Left renal pelvis (tissue), 4 donors: ENCODE results near the gene TBC1D21. TPM values are rescaled to one million over a fixed set of nuclear protein-coding genes. Genes with fewer than 3 reads are reported as not detected.
A peak's percentile ranks its signal among the peaks of the same experiment; 100 is the strongest.

Experiments used
- DNase-seq, 4 donors: peaks; one replicate each; pipeline ENCODE4 v3.0.0-alpha.2; 2013; ENCODE audit warnings: low read depth in 4 of 4, low spot score in 3 of 4
- polyA plus RNA-seq, 4 donors: library from polyadenylated mRNA; unstranded; fragments of 120-200 nt; gene quantifications; one replicate each; pipeline ENCODE4 v1.2.1, GENCODE V29; 2013; ENCODE audit not compliant: insufficient read length in 4 of 4

Gene TBC1D21, protein sequence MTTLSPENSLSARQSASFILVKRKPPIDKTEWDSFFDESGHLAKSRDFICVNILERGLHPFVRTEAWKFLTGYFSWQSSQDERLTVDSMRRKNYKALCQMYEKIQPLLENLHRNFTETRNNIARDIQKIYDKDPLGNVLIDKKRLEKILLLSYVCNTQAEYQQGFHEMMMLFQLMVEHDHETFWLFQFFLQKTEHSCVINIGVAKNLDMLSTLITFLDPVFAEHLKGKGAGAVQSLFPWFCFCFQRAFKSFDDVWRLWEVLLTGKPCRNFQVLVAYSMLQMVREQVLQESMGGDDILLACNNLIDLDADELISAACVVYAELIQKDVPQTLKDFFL
- not detected for polyA plus RNA-seq

DNA sequence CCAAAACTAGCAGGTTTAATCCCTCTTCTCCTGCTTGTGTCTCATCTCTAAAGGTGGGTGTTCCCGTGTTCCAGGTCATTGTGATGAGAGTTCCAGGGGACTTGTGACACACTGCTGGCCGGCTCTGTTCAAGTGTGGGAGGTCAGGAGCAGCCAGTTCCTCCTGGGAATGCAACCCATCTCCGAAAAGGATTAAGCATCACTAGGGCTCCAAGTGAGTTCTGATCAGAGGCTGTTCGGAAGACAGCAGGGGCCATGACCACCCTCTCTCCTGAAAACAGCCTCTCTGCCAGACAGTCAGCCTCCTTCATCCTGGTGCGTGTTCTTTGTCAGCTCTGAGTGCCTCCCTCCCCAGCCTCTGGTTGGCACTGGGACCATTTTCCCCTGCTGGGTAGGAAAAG lies at the start of gene TBC1D21:
Gene TBC1D21, plus strand, starts transcription at position 109 of the 400 bp plus-strand sequence. Its CDS starts 146 bp downstream, at position 255.
- no peak for DNase-seq

GRCh38 chr15:73826711-73827251 lies 46.6 kb upstream of the TBC1D21 start:
- DNase-seq, result no peak

DNA sequence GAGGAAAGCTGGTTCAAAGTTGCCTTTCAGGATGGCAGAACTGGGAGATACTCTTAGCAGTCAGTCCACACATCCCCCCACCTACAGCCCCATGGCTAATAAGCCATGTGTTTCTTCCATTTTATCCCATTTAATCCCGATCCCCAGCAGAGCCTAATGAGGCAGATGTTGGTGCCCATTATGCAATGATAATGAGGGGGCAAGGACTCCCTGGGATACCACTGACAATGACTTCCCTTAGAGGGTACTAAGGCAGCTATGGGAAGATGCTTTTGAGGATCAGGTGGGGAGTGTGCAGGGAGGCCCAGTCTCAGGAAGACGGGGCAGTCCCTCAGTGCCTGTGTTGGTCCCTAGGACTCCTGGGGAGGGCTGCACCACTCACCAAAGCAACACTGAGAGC lies 43.8 kb upstream of the TBC1D21 start:
- DNase-seq, result no peak

DNA sequence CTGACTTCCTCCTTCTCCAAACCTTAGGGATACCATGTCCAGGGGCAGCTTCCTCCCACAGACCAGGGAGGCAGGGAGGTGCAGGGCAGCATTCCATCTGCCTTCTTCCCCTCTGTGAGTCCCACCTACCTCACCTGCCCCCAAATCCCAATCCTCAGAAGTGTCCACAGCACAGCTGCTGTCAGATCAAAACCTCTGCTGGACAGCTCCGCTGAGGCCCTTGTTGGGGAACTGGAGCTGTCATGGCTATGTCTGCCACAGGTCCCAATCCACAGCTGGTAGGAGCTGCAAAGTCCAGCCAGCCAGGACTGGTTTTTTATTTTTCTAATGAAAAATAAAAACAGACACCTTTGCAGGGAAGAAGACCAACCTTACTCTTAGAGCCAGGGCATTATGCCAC lies 40.7 kb upstream of the TBC1D21 start:
- no peak for DNase-seq

GRCh38 chr15:73836845-73837244 lies 36.5 kb upstream of the TBC1D21 start:
- DNase-seq, result no peak

DNA sequence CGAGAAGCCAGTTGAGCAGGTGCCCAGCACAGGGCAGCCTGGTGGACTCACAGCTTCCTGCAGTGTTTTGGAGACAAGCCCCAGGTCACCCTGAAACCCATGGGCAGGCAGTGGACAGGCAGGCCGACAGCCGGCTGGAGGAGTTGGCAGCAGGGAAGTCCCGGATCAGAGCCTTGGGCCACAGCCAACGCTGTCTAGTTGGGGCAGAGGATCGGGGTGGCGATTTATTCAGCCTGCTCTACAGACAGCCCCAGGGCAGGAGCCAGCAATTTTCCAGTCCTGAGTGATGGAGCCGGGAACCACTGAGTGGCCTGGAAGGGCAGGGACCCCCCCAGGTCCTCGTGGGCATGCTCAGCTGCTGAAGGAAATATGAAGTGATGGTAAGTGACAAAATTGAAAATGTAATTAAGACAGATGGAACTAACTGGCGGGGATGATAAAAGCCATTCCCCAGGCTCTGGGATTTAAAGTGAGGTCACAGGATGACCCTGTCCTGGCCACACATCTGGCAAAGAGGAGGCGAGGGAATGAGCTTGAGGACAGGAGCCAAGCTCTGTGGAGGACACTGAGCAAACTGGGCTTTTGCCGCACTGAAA lies 34.4 kb upstream of the TBC1D21 start:
- DNase-seq, result no peak

DNA sequence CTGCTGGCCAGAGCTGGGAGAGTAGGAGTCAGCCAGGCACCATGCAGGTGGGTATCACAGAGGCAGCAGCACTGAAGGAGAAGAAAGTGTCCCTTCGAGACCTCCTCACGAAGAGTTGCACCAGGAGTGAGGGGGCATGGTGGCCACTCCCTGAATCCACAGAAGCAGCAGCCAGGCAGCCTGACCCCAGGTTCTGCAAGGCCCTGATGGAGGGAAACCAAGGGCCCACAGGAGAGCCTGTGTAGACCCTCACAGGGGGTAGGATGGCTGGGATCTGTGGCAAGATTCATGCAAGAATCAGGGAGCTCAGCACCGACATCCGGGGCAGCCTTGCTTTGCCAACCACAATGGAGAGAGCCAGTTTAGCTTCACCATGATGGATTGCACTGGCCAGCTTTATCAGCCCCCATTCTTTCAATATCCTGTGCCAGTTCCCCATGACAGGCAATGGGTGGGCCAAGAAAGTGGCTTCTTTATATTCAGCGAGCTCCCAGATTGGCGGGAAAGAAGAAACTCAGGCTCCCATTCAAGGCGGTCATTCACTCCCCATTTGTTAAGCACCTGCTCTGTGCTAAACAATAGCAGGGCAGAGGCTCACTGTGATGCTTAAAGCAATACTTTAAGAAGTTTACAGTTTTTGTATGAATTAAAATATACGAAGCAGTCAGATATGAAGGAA lies 33.5 kb upstream of the TBC1D21 start:
- no peak for DNase-seq

DNA sequence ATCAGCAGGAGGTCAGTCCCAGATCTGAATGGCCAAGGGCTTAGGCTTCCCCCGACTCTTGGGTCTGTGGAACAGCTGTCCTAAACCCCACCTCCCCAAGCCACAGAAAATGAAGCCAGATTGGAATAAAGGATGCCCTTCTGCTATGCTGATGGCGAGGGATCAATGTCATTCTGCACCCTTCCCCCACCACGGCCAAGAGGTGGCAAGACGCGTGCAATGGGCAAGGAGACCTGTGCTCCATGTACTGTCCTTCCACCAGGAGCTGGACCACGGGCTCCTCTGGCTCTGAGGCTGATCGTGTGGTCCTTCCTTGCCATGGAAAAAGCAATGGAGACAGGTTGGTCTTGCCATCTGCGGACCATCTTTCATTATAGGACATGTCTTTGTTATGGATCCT lies 32.6 kb upstream of the TBC1D21 start:
- no peak for DNase-seq

DNA sequence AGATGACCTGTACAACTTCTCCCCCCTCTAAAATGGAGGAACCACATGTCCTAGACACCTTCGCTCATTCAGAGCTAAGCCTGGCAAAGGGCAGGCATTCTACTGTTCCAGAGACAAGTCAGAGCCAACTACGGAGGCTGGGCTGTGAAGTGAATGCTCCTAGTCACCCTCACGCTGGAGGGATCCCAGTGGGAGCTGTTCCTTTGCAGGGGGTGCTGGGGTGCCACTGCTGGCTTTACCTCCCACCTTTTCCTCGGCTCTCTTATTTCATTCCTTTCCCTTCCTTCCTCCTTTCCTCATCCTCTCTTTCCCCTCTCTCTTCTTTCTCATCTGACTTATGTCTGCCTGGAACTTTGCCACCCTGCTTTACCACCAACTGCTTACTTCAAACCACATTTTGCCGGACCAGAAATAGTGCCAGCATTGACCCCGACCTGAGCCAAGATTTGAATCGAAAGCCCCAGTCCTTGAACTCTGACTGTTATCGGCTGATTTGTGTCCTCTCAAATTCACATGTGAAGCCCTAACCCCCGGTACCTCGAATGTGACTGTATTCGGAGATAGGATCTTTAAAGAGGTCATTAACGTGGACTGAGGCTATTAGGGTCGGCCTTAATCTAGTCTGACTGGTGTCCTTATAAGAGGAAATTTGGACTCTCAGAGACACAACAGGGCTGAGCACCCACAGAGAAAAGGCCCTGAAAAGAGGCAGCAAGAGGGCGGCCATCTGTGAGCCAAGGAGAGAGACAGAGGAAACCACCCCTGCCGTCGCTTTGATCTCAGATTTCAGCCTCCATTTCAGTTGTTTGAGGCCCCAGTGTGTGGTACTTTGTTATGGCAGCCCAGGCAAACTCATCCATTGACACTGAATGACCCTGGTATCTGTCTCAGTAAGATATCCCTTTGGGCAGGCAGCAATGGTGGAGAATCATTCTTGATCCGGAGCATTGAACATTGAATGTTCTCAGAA lies 31.3 kb upstream of the TBC1D21 start:
- DNase-seq, result no peak

DNA sequence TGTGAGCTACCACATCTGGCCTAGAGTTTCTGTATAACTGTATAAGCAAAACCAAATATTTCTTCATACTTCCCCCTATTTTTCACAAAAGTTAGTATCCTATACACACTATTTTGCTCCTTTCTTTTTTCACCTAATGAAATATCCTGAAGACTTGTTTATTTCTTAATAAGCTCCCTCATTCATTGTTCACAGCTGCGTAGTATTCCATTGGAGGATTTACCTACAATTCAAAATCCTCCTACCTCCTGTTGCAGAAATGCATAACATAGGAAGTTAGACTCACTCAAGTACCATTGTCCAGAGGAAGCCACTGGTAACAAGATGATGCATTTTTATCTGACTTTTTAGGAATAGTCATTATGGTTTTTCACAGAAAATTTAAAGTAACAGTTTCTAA lies 29.6 kb upstream of the TBC1D21 start:
- no peak for DNase-seq

DNA sequence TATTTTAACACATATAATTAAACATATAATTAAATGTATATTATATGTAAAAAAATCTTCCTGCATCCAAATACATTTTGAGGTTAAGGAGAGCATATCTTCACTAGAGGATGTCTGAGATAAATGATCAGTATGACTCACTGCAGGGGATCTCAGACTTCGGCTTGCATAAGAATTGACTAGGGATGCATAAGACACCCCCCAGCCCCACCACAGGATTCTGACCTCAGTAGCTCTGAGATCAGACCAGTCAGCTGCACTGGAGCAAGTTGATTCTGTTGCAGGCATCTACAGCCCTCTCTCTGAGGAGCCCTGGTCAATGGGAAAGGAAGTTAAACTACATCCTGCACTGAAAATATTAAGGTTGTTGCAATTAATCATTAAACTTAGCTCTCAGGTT lies 29.0 kb upstream of the TBC1D21 start:
- no peak for DNase-seq

DNA sequence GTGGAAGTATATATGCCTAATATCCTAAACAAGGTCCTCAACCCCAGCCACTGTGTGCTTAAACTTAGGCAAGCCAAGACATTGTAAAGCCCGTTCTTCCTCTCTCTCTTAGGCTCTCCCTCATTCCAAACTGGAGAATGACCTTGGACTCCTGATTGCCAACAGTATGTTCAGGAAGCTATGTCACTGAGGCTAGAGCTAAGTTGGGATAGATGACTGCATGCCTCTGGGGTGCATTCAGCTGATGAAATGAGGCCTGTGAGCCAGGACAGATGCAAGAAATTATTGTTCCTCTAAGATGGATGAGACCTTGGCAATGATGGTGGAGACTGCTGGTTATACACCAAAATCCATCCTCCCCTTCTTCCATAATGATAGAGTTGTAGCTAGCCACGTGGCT lies 27.9 kb upstream of the TBC1D21 start:
- DNase-seq, result no peak

GRCh38 chr15:73845907-73846306 lies 27.5 kb upstream of the TBC1D21 start:
- no peak for DNase-seq

DNA sequence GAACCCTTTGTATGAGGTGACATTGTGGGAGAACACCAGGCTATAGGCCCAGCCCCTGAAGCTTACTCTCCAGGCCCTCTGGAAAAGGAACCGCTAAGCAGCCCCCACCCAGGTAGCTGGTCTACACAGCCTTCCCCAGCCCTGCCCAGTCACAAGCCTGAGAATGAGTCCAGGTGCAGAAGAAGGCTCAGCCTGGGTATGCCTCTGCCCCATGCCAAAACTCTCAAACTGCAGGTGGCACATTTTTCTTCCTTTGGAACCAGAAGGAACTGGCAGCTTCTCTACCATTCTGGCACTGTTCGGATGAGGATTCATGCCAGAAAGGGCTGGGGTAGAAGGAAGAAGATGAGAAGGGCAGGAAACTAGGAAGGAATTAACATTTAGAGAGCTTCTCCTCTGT lies 23.7 kb upstream of the TBC1D21 start:
- no peak for DNase-seq

- DNase-seq, result no peak
Measured at GRCh38 chr15:73850228-73850627, 23.1 kb upstream of the TBC1D21 start.

GRCh38 chr15:73851689-73852088 lies 21.7 kb upstream of the TBC1D21 start:
- DNase-seq, result peak; percentile 23 to 64 (median 50)

DNA sequence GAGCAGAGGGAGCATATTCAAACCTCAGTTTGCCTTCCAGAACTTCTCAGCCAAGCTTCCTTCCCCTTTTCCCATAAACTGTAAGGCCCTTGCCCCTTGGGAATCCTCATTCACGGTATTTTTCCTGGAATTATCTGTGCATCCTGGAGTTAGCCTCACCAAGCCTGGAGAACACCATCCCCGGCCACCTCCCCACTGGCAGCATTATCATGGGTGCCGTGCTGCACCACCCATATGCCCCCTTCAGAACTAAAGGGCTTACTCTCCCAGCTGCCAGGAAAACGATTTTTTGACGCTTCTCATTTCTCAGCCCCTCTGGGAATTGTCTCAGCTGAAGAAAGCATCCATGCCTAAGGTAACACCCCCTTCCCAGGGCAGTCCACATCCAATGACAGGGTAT lies 20.9 kb upstream of the TBC1D21 start:
- no peak for DNase-seq

GRCh38 chr15:73854265-73854664 lies 19.1 kb upstream of the TBC1D21 start:
- DNase-seq, result no peak

- DNase-seq, result no peak
Measured at GRCh38 chr15:73856458-73857192, 16.7 kb upstream of the TBC1D21 start.
